H9 (cell line): Measurements from ENCODE around the gene C12orf75. TPM values are rescaled to one million over a fixed set of nuclear protein-coding genes. Genes with fewer than 3 reads are reported as not detected.

Experiments
- DNase-seq: peaks from one replicate; pipeline ENCODE4 v3.0.0-alpha.2; 2017
- H2AFZ ChIP-seq: one replicate; pipeline ENCODE4 v1.6.1; 2013; ENCODE audit warnings: mild to moderate bottlenecking, low read length, control low read depth, moderate library complexity
- H2AK5ac ChIP-seq: 2 replicates; pipeline ENCODE4 v1.6.1; 2013; ENCODE audit warnings: low read length, control low read depth, mixed read lengths; ENCODE audit not compliant: insufficient read length
- H2BK120ac ChIP-seq: one replicate; pipeline ENCODE4 v1.6.1; 2013; ENCODE audit warnings: low read depth, mild to moderate bottlenecking, low read length, control low read depth, inconsistent platforms; ENCODE audit not compliant: poor library complexity, severe bottlenecking
- H2BK12ac ChIP-seq: 2 replicates; pipeline ENCODE4 v1.6.1; 2013; ENCODE audit warnings: low read length, control low read depth, mixed read lengths, low read depth; ENCODE audit not compliant: insufficient read length
- H2BK15ac ChIP-seq: 2 replicates; pipeline ENCODE4 v1.6.1; 2013; ENCODE audit warnings: low read depth, low read length, control low read depth
- H2BK20ac ChIP-seq: one replicate; pipeline ENCODE4 v1.6.1; 2013; ENCODE audit warnings: low read depth, mild to moderate bottlenecking, low read length, control low read depth, inconsistent platforms; ENCODE audit not compliant: poor library complexity, severe bottlenecking
- H2BK5ac ChIP-seq: 2 replicates; pipeline ENCODE4 v1.6.1; 2013; ENCODE audit warnings: low read length, control low read depth, mixed read lengths; ENCODE audit not compliant: insufficient read length
- H3K14ac ChIP-seq: 2 replicates; pipeline ENCODE4 v1.6.1; 2013; ENCODE audit warnings: low read length, control low read depth; ENCODE audit not compliant: insufficient read depth
- H3K18ac ChIP-seq: 2 replicates; pipeline ENCODE4 v1.6.1; 2013; ENCODE audit warnings: low read depth, mild to moderate bottlenecking, mixed read lengths, low read length, control low read depth; ENCODE audit not compliant: insufficient read length
- H3K23ac ChIP-seq: 2 replicates; pipeline ENCODE4 v1.6.1; 2013; ENCODE audit warnings: low read length, control low read depth, mixed read lengths, low read depth; ENCODE audit not compliant: insufficient read length
- H3K23me2 ChIP-seq: 2 replicates; pipeline ENCODE4 v1.6.1; 2013; ENCODE audit warnings: low read depth, mild to moderate bottlenecking, mixed read lengths, low read length, control low read depth; ENCODE audit not compliant: insufficient read length, poor library complexity, severe bottlenecking
- H3K27ac ChIP-seq: 2 replicates; pipeline ENCODE4 v1.5.1; 2013; ENCODE audit warnings: low read length, control low read depth, mixed read lengths, low read depth; ENCODE audit not compliant: insufficient read length
- H3K27me3 ChIP-seq: 2 replicates; pipeline ENCODE4 v1.6.1; 2013; ENCODE audit warnings: low read length, control low read depth, inconsistent platforms; ENCODE audit not compliant: insufficient read depth
- H3K4ac ChIP-seq: 2 replicates; pipeline ENCODE4 v1.6.1; 2013; ENCODE audit warnings: low read depth, mild to moderate bottlenecking, control low read depth, inconsistent platforms, low read length, moderate library complexity
- H3K4me1 ChIP-seq: 2 replicates; pipeline ENCODE4 v1.6.1; 2013; ENCODE audit warnings: low read length, control low read depth, inconsistent platforms; ENCODE audit not compliant: insufficient read depth
- H3K4me2 ChIP-seq: 2 replicates; pipeline ENCODE4 v1.6.1; 2013; ENCODE audit warnings: low read length, control low read depth, mixed read lengths; ENCODE audit not compliant: insufficient read length, insufficient read depth
- H3K56ac ChIP-seq: 2 replicates; pipeline ENCODE4 v1.6.1; 2013; ENCODE audit warnings: low read depth, mild to moderate bottlenecking, mixed read lengths, low read length, control low read depth; ENCODE audit not compliant: insufficient read length
- H3K79me1 ChIP-seq: 2 replicates; pipeline ENCODE4 v1.6.1; 2013; ENCODE audit warnings: low read depth, mild to moderate bottlenecking, moderate library complexity, low read length, control low read depth, inconsistent platforms; ENCODE audit not compliant: insufficient read depth, poor library complexity, severe bottlenecking
- H3K79me2 ChIP-seq: 2 replicates; pipeline ENCODE4 v1.6.1; 2013; ENCODE audit warnings: low read length, control low read depth, inconsistent platforms; ENCODE audit not compliant: insufficient read depth
- H3K9ac ChIP-seq: 2 replicates; pipeline ENCODE4 v1.6.1; 2013; ENCODE audit warnings: low read length, control low read depth, mixed read lengths; ENCODE audit not compliant: insufficient read length; ENCODE audit errors: extremely low read depth
- H3K9me3 ChIP-seq: one replicate; pipeline ENCODE4 v1.6.1; 2013; ENCODE audit warnings: low read depth, low read length, inconsistent platforms; ENCODE audit not compliant: control insufficient read depth
- H3T11ph ChIP-seq: one replicate; pipeline ENCODE4 v1.6.1; 2013; ENCODE audit warnings: mild to moderate bottlenecking, low read length, control low read depth, inconsistent platforms
- H4K20me1 ChIP-seq: one replicate; pipeline ENCODE4 v1.6.1; 2013; ENCODE audit not compliant: control insufficient read depth, insufficient read length, insufficient read depth
- H4K5ac ChIP-seq: 2 replicates; pipeline ENCODE4 v1.6.1; 2013; ENCODE audit warnings: low read depth, mild to moderate bottlenecking, mixed read lengths, low read length, control low read depth; ENCODE audit not compliant: insufficient read length
- H4K8ac ChIP-seq: replicated peaks from 2 replicates; pipeline ENCODE4 v1.6.1; 2013; ENCODE audit warnings: low read length, control low read depth, mixed read lengths, low read depth; ENCODE audit not compliant: insufficient read length
- H4K91ac ChIP-seq: 2 replicates; pipeline ENCODE4 v1.6.1; 2013; ENCODE audit warnings: low read depth, mild to moderate bottlenecking, moderate library complexity, mixed read lengths, low read length, control low read depth; ENCODE audit not compliant: insufficient read length
- H3K27ac Mint-ChIP-seq, 3 experiments: 2 replicates in 2 of 3; 3 replicates in 1 of 3; pipeline ENCODE4 v1.8.0; 2020 to 2021; ENCODE audit warnings: mixed read lengths in 3 of 3, mild to moderate bottlenecking in 1 of 3, moderate library complexity in 1 of 3
- H3K27me3 Mint-ChIP-seq: 2 replicates; pipeline ENCODE4 v1.8.0; 2021; ENCODE audit warnings: low read depth, mild to moderate bottlenecking, moderate library complexity, mixed read lengths
- H3K36me3 Mint-ChIP-seq, 3 experiments: 2 replicates in 2 of 3; 3 replicates in 1 of 3; pipeline ENCODE4 v1.8.0; 2020 to 2021; ENCODE audit warnings: low read depth in 3 of 3, mixed read lengths in 3 of 3; ENCODE audit not compliant: insufficient read depth in 1 of 3
- H3K4me1 Mint-ChIP-seq, 2 experiments: 2 replicates each; pipeline ENCODE4 v1.8.0; 2020; ENCODE audit warnings: mixed read lengths in 2 of 2
- H3K4me3 Mint-ChIP-seq, 2 experiments: 2 replicates in 1 of 2; 3 replicates in 1 of 2; pipeline ENCODE4 v1.8.0; 2020 to 2021; ENCODE audit warnings: mild to moderate bottlenecking in 2 of 2, mixed read lengths in 2 of 2, moderate library complexity in 1 of 2
- H3K9me3 Mint-ChIP-seq, 2 experiments: 2 replicates in 1 of 2; 3 replicates in 1 of 2; pipeline ENCODE4 v1.8.0; 2020; ENCODE audit warnings: mild to moderate bottlenecking in 2 of 2, mixed read lengths in 2 of 2, moderate library complexity in 1 of 2
- WGBS: extraction: QIAGEN DNeasy Blood & Tissue Kit; methylation state at CpG from one replicate; pipeline ENCODE4 v1.1.7; 2013; ENCODE audit warnings: missing lambda C conversion rate, low lambda C conversion rate, mixed read lengths; ENCODE audit not compliant: insufficient read length; ENCODE audit errors: extremely low coverage; 5-methylcytosine and 5-hydroxymethylcytosine counted together
- total RNA-seq: library from RNA; stranded (reverse); gene quantifications from 2 replicates; pipeline ENCODE4 v1.2.1, GENCODE V29; 2021
- TF ChIP-seq, protein P1 (sequence below): fragments of 200-600 bp; sonication (generic); conservative IDR thresholded peaks from 3 replicates; pipeline ENCODE4 v1.8.0; 2021; ENCODE audit warnings: antibody characterized with exemption, mild to moderate bottlenecking

C12orf75 gene
- total RNA-seq, 1 experiment from 2014 or later = 37.9 TPM

DNA sequence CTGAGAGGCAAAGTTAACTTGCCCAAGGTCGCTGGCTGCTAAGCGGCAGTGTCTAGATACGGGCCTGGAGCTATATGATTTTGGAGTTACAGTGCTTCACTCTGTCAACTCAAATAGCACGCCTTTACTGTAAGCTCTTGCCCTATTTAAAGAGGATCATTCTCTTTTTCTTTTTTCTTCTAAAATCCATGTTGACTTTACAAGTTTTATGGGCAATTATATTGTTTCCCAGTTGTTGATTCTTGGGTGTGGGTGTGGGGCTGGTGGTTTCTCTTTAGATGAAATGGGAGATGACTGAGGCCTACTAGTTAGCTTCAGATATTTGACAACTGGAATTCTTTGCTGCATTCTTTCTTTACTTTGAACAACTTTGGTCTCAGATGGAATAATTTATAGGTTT is 70.7 kb downstream of the C12orf75 start:
- Histone ChIP-seq H3K79me2 (no peaks in the 10 kb centered on the region), H3K23ac (no peak overlapping the region), H2BK12ac (no peak overlapping the region), H3K4me2 (no peak overlapping the region), H3K27me3 (no peaks in the 10 kb centered on the region), H2AFZ (no peak overlapping the region), H3K9me3 (no peaks in the 10 kb centered on the region), H2BK15ac (no peak overlapping the region), H3K27ac (no peak overlapping the region), H3K18ac (no peak overlapping the region), H3K4me1 (no peaks in the 10 kb centered on the region), H4K91ac (no peak overlapping the region), H4K5ac (no peak overlapping the region), H2AK5ac (no peak overlapping the region), H2BK20ac (no peak overlapping the region), H3T11ph (no peak overlapping the region), H3K79me1 (no peaks in the 10 kb centered on the region), H3K14ac (no peak overlapping the region), H3K56ac (no peak overlapping the region), H2BK120ac (no peak overlapping the region), H4K8ac (no peak overlapping the region), H3K23me2 (no peaks in the 10 kb centered on the region), H2BK5ac (no peak overlapping the region), H3K9ac (no peak overlapping the region), H3K4ac (no peak overlapping the region), H4K20me1 (no peaks in the 10 kb centered on the region)
- TF ChIP-seq, protein P1, sequence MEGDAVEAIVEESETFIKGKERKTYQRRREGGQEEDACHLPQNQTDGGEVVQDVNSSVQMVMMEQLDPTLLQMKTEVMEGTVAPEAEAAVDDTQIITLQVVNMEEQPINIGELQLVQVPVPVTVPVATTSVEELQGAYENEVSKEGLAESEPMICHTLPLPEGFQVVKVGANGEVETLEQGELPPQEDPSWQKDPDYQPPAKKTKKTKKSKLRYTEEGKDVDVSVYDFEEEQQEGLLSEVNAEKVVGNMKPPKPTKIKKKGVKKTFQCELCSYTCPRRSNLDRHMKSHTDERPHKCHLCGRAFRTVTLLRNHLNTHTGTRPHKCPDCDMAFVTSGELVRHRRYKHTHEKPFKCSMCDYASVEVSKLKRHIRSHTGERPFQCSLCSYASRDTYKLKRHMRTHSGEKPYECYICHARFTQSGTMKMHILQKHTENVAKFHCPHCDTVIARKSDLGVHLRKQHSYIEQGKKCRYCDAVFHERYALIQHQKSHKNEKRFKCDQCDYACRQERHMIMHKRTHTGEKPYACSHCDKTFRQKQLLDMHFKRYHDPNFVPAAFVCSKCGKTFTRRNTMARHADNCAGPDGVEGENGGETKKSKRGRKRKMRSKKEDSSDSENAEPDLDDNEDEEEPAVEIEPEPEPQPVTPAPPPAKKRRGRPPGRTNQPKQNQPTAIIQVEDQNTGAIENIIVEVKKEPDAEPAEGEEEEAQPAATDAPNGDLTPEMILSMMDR = no peak
- H3K4me1 Mint-ChIP-seq = no peaks in the 10 kb centered on the region
- peaks cover 10 to 11% of the 10 kb centered on the region in 2 experiments for H3K9me3 Mint-ChIP-seq
- no peak overlapping the region for H3K4me3 Mint-ChIP-seq
- peaks cover 1% of the 10 kb centered on the region; the same call in 1 of the 2 replicates for H3K27me3 Mint-ChIP-seq
- peaks cover 6 to 15% (median 7%) of the 10 kb centered on the region in 3 experiments; a peak in 3 of 7 replicates for H3K36me3 Mint-ChIP-seq
- DNase-seq = no peak
- no CpG with 5 or more reads among the region's 4 CpGs for WGBS
- no peak overlapping the region for H3K27ac Mint-ChIP-seq
